HG03095 (cell line): Measurements from ENCODE around the gene ARV1.

ENCODE experiments used
- ATAC-seq: cut with Tn5 transposase; IDR thresholded peaks from one replicate; pipeline ENCODE4 v1.9.1; 2021; ENCODE audit warnings: moderate library complexity; ENCODE audit not compliant: unreplicated experiment

ARV1 gene

DNA sequence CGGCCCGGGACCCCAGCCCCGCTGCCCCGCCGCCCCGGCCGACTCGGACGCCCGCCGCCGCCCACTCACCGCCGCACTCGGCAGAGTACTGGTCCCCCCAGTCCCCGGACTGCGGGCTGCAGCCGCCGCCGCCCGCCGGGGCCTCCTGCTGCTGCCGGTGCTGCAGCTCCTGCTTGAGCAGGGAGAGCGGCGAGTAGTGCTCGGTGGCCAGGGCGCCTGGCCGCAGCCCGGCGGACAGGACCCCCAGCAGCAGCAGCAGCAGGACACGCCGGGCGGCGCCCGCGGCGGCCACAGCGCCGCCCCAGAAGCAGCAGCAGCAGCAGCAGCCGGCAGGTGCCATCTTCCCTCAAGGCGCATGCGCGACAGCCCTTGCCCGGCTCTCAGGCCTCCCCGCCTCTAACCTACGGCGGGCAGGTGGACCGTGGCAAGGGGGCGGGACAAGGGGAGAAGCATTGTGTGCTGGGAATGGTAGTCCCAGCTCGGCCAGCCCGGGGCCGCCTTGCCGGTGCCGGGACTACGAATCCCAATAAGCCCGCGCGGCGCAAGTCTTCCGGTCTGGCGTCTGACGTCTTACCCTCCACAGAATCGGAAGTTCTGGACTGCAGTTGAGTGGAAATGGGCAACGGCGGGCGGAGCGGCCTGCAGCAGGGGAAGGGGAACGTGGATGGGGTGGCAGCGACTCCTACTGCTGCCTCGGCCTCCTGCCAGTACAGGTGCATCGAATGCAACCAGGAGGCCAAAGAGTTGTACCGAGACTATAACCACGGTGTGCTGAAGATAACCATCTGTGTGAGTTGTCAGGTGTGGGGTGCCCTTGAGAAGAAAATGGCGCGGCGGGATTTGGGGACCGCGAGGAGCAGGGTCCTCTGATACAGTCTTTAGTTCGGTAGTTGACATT, at the start of gene ARV1, which contains the start of gene TTC13:
ARV1 (plus strand) TSS at position 604 of the 898 bp plus-strand sequence; CDS start at position 616, 12 bp downstream.
TTC13 (minus strand) TSS at position 371 of the 898 bp plus-strand sequence; CDS start at position 340, 31 bp downstream.
- ATAC-seq: peak; percentile 90

DNA sequence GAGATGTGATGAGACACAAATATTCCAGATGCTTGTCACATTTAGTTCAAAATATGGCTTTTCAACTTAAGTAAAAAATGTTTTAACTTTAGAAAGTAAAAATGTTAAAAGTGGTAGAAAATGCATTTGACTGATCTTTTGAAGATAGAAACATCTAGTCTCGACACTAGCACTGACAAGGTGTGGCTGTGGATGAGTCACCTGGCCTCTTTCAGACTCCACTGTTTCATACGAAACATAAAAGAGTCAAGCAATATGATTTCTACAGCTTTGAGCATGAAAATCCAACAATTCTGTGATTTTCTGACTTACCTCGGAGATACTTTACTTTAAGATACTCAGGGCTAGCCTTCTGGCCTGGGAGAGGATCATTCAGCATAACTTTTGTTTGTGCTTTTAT, 47.9 kb upstream of the ARV1 start:
- no peak for ATAC-seq

- no peak for ATAC-seq
These were observed 43.0 kb upstream of the ARV1 start for GRCh38 chr1:230935852-230936251.

GRCh38 chr1:230936475-230936874, 42.4 kb upstream of the ARV1 start:
- no peak for ATAC-seq

DNA sequence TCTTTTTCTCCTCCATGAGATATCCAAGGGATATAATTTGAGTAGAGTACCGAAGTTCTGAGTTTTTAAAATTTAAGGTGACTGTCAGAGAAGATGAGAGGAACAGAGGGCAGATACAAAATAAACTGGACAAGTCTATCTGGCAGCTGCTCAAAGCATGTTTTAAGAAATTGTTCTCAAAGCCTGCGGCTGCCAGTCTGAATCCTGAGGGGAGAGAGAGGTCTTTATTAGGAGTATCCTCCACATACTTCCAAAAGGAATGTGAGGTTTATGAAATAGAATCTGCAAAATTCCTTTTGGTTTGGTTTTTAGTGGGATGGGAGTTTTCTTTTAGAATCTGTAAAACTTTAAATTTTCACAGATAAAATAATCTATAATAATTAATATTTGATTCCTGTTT, 41.5 kb upstream of the ARV1 start:
- no peak for ATAC-seq

GRCh38 chr1:230938924-230939368, 39.9 kb upstream of the ARV1 start:
- no peak for ATAC-seq

DNA sequence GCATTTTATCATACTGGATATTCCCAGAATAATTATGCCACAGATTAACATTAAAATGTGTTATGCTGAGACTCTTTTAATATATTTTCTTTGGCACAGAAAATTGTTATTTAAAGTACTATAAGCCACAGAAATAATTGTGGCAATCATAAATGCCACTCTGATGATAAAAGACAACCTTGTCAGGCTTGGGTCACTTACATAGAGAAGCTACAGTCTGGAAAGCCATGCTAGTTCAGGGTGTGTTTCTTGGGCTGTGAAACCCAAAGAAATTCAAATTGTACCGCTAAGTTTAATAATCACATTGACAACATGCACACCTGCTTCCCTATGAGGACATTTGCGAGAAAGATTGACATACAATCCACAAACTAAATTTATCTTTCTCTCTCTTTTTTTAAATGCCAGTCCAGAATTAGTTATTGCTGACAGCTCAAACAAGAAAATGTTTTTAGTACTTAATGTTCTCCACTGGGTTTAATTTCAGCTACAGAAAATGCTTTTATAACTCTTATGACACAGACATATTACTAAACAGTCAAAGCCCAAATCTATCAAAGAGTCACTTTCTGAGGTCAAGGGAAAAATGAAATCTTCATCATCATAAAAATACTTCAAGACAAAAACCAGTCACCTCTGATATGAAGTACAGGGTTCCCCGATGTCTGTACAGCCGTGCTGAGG, 38.9 kb upstream of the ARV1 start:
- ATAC-seq: no peak

GRCh38 chr1:230940848-230941247, 38.0 kb upstream of the ARV1 start:
- ATAC-seq: no peak

DNA sequence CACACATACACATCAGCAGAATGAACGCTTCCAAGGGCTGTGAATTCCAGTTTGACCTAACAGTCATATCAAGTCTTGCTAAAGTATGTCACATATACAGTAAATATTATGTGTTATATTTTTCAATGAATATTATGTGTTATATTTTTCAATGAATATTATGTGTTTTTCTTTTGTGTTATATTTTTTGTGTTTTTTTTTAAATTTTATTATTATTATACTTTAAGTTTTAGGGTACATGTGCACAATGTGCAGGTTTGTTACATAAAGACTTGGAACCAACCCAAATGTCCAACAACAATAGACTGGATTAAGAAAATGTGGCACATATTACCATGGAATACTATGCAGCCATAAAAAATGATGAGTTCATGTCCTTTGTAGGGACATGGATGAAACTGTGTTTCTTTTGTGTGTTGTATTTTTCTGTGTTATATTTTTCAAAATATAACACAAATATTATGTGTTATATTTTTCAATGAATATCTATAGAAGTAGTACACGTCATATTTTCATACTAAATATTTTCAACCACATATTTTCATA, 35.8 kb upstream of the ARV1 start:
- no peak for ATAC-seq

- ATAC-seq: no peak
These were observed 30.6 kb upstream of the ARV1 start for GRCh38 chr1:230948301-230948700.

DNA sequence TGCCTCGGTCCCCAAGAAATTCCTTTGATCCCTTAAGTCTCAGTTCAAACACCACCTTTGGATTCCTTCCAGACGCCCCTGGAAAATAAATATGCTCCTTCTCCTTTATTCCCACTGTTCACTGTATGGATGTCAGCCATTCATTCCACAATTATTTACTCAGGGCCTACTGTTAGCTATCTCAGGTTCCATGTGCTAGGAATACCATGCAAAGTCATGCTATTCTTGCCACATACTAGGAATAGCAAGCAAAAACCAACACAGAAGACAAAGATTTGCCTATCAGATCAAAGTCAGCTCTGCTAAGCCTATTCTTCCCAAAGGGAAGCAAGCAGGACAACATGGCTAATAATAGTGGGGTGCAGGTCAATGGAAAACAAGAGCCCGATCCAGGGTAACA, 30.0 kb upstream of the ARV1 start:
- no peak for ATAC-seq

DNA sequence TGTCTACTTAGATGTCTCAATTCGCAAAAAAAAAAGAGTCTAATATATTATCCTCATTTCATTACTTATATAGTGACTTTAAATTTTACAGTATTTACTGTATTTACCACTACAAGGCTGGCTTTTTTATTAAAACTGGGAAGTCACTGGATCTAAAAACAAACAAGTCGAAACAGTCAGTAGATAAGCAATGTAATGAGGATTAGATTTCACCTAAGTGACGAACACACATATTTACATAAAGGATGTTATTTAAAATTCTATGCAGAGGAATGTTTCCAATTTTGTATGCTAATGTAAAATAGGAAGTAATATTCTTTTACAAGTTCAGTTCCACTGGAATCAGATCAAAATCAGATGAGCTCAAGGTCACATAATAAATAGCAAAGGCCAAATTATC, 28.5 kb upstream of the ARV1 start:
- ATAC-seq: no peak

- ATAC-seq: peak; percentile 79
These were observed 21.3 kb upstream of the ARV1 start for GRCh38 chr1:230957580-230957989.

DNA sequence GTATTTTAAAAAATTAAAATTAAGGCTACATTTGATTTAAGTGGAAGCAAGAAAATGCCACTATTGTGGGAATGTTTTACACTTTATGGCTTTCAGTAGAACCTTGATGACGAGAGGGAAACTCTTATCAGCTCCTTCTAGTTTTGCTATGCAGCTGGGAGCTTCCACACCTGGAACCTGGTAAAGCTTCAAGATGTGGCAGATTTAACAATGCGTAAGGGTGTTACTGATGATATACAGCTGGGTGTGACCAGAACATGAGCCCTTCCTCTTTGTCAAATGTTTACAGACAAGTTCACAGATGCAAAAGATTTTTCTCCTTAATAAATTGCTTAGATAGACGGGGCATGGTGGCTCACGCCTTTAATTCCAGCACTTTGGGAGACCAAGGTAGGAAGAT, 20.5 kb upstream of the ARV1 start:
- ATAC-seq: no peak

GRCh38 chr1:230964896-230965295, 14.0 kb upstream of the ARV1 start:
- no peak for ATAC-seq

- ATAC-seq: no peak
These were observed 13.4 kb upstream of the ARV1 start for GRCh38 chr1:230965535-230965934.

DNA sequence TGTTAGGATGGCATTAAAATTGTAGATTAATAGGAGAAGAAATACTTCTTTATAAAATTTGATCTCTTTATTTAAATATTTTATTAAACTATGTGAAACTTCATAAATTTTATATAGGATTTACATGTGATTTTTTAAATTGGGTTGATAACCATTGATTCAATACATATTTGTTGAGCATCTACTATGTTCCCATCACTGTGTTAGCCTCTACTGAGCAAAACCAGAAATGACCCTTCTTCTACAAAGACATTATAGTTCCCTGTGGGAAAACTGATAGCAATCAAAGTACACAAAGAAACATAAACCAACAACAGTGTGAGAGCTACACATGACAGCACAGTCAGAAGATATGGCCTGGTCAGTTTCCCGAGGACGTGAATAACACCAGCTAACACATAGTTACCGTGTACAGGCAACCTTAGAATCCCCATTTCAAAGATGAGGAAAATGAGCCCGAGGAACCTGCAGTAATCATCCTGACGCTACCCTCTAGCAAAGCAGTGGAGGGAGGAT, 12.5 kb upstream of the ARV1 start:
- ATAC-seq: no peak

GRCh38 chr1:230970432-230970831, 8.5 kb upstream of the ARV1 start:
- ATAC-seq: no peak

DNA sequence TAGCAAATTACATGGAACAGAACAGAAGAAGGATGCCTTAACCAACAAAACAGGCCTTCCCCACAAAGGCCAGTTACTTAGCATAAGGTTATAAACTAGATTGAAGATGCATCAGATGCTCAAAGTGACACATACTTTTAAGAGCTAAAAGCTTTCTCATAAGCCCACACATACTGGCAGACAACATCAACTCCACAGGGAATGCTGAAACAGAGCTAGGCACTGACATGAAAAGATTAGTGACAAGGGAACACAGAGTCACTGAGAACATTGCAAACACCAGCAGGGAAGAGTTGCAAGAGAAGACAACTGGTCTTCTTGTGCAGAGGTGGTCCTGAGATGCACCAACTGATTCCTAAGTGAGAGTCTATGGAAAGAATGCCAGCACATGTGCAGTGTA, 7.1 kb upstream of the ARV1 start:
- no peak for ATAC-seq

DNA sequence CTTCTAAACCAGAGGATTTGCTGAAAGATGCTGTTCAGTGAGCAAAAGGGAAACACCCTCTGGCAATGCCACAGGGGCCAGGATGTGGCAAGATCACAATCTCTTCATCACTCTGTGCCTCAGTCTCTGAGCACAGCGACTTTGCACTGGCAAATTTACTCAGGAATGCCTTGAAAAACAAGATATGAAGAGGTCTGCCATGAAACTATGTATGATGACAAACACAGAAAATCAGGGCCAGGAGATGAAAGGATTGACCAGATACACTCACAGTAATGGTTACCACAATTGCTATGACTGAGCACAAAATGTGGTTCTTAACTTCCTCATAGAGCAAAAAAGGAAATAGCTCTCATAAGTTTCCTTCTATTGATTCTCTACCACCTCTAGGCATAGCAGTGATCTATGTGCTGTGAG, 6.0 kb upstream of the ARV1 start:
- peak; percentile 78 for ATAC-seq

DNA sequence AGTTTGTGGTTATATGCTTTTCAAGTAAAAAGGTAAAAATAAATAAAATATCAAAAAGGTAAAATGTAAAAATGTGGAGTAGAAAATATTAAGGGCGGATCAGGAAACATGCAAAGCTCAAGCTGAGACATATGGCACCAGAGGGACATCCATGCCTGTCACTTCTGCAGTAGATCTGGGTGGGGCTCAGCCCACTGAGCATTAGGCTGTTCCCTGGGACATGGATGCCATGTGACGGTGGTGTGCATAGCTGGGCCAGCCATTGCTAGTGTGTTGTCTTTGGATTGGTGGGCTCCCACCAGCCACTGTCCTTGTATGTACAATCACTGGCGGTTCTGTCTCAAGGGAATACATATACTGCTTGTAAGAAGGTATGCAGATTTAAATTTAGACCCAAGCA, 3.3 kb upstream of the ARV1 start:
- no peak for ATAC-seq
